HG02973 (cell line): ENCODE measurements around the gene FAM13A.

Experiments
- ATAC-seq: cut with Tn5 transposase; IDR thresholded peaks from one replicate; pipeline ENCODE4 v1.9.1; 2021; ENCODE audit warnings: moderate library complexity; ENCODE audit not compliant: unreplicated experiment

Gene FAM13A

DNA sequence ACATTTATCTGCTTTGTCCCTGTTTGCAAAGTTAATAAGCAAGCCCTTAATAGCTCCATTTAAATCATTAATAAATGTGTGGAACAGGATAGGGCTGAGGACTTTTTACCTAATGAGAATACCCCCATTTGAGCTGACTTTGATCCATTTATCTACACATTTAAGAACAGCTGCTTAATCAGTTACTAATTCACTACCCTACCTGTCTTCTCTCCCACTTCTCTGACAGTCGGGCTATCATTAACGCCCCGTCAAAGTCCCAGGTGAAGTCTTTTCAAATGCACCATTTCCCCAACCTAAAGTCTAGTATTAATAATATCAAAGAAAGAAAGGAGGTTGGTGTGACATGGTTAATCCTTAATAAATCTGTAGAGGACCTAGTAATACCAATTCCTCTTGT is 302.2 kb downstream of the FAM13A start:
- no peak for ATAC-seq

GRCh38 chr4:88753658-88754571 is 303.1 kb downstream of the FAM13A start:
- no peak for ATAC-seq

DNA sequence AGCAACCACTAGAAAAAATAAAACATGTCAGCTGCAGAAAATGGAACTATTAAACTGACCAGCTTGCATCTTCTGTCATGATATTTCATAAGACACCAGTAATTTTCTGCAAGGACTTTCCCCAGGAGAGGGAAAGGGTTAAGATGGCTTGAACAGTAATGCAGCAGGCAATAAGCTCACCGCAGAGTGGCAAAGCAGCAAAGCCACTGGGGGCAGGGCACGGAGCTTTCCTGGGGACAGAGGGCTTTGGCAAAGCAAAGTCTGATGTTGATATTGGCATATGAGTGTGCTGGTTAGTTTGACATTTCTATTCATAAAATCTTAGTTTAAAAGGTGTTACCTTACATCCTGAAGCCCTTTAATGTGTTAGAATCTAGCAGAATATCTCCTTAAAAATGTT is 304.2 kb downstream of the FAM13A start:
- ATAC-seq = no peak

DNA sequence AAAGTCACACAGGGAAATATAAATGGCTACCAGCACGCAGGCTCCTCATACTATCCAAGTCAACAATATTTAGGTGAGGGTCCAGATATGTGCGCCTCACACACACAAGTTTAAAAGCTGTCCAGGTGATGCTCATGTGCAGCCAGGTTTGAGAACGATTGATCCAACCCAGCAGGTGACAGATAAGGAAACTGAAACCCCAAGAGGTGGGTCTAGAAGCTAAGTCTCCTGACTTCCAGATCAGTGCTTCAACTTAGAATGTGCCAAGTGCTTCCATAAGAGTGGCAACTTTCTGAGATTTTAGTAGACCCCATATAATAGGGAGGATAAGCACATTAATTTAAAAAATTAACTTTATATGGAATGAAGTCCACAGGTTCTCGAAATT is 304.9 kb downstream of the FAM13A start:
- ATAC-seq = no peak

- ATAC-seq = no peak
Measured at GRCh38 chr4:88751258-88752075, 305.5 kb downstream of the FAM13A start.

DNA sequence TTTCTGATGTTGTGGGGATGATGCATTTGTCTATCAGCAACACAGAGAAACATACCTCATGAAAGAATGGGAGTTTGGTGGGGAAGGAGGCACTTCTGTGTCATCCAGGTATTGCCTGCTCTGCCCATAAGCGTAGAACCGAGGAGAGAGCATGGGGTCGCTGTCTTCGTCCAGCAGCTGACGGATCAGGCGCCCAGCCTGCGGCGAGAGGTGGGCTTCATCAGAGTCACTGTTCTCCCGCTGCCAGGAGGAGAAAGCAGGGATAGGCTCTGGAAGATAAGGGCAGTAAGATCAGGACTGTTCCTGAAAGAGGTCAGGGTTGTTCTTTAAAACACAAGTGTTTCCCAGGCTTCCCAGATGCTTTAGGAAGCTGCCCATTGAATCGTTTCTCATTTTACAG is 306.6 kb downstream of the FAM13A start:
- ATAC-seq = no peak

- ATAC-seq = no peak
Measured at GRCh38 chr4:88747351-88747750, 309.6 kb downstream of the FAM13A start.

- no peak for ATAC-seq
Measured at GRCh38 chr4:88746206-88746605, 310.8 kb downstream of the FAM13A start.

GRCh38 chr4:88745581-88746163 is 311.3 kb downstream of the FAM13A start:
- no peak for ATAC-seq

- no peak for ATAC-seq
Measured at GRCh38 chr4:88745175-88745574, 311.8 kb downstream of the FAM13A start.

DNA sequence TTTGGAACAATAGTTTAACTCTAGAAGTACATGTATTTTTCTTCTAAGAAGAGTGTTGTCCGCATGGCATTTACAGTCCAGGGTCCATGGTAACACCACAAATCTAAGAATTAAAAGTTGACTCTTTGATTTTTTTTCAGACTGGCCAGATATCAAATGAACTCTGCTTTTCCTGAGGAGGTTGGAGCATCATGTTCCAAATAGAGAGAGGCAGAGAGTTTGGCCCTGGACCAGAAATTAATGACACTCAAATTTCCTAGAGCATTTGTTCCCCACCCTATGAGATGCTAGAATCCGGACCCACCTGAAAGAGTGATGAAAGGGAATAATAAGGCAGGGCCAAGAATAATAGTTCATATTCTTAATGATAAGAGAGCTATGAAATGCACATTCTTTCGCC is 312.4 kb downstream of the FAM13A start:
- no peak for ATAC-seq

GRCh38 chr4:88743696-88744095 is 313.3 kb downstream of the FAM13A start:
- ATAC-seq = no peak

- ATAC-seq = no peak
Measured at GRCh38 chr4:88742561-88742960, 314.4 kb downstream of the FAM13A start.

- ATAC-seq = no peak
Measured at GRCh38 chr4:88738180-88738579, 318.8 kb downstream of the FAM13A start.

GRCh38 chr4:88737307-88737941 is 319.6 kb downstream of the FAM13A start:
- peak; percentile 86 for ATAC-seq

- ATAC-seq = no peak
Measured at GRCh38 chr4:88736264-88736663, 320.7 kb downstream of the FAM13A start.

DNA sequence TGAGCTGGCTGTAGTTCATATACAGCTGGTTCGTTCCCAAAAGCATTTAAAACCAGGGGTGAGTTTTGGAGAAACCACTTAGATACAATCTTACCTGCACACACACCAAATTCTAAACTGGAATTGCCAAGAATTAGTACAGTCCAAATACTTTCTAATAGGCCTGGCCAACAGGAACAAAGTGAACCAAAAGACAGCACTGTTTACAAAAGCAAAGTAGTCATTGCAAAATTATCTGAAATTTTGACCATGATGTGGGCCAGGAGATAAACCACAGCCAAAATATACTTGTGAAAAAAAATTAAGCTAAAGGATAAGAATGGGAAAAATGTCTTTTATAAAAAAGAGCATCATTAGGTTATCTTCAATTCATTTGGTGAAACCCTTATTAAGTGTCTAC is 321.4 kb downstream of the FAM13A start:
- no peak for ATAC-seq

GRCh38 chr4:88734403-88734949 is 322.5 kb downstream of the FAM13A start:
- no peak for ATAC-seq

DNA sequence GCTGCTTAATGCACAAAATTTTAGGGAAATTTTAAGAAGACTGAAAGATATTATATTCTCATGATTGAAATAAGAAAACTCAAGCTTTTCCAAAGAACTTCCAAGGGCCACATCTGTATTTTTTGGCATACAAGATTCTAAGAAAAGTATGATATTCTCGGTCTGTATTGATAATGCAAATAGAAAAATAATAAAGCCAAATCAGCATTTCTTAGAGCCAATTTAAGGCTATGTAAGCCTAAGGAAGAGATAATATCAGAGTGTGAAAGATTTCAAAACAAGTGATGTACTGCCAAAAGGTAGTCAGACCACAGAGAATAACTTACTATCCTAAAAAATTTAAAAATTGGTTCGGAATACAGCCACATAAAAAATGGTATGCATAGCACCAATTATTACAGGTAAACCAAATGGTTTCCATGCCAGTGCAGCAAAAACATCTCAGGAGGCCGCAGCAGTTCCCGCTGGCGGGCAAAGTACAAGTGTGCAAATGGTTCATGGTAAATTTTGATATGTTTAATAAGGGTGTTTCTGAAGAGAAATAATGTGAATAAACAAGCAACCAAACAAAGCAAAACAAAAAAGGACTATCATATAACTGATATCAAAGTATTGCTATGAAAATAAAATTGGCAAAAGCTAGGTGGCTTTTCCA is 324.1 kb downstream of the FAM13A start:
- ATAC-seq = no peak

- no peak for ATAC-seq
Measured at GRCh38 chr4:88731381-88731780, 325.6 kb downstream of the FAM13A start.
